Peyer's patch (tissue), 4 donors: Measurements from ENCODE around the gene HAPLN3.

Source experiments
- CTCF ChIP-seq, 6 experiments: fragments of 450-650 bp in 4 of 6; fragments of 200-600 bp in 2 of 6; sonication (generic) in 1 of 6; IDR thresholded peaks; one replicate each; pipeline ENCODE4 v1.5.1; 2017 to 2019; ENCODE audit warnings: antibody characterized with exemption in 6 of 6, mild to moderate bottlenecking in 3 of 6, moderate library complexity in 1 of 6
- POLR2A ChIP-seq, 2 donors: fragments of 450-650 bp; IDR thresholded peaks; one replicate each; pipeline ENCODE4 v1.5.1; 2017; ENCODE audit warnings: antibody characterized with exemption in 2 of 2, mild to moderate bottlenecking in 2 of 2, moderate library complexity in 2 of 2

- no peak for TF ChIP-seq CTCF (IDR thresholded peaks at IDR 0.05)
- TF ChIP-seq POLR2A (IDR thresholded peaks at IDR 0.05), result no peak
These were observed 24.0 kb downstream of the HAPLN3 start for GRCh38 chr15:88871313-88871712.
